Ovary (tissue), 9 donors: ENCODE results near the gene BUD31. TPM values are rescaled to one million over a fixed set of nuclear protein-coding genes. Genes with fewer than 3 reads are reported as not detected.
A peak's percentile ranks its signal among the peaks of the same experiment; 100 is the strongest.

Experiments
- DNase-seq, 5 donors: peaks; one replicate each; pipeline ENCODE4 v3.0.0-alpha.2; 2019 to 2020
- H3K27ac ChIP-seq, 2 donors: fragments of 200-600 bp; one replicate each; pipeline versions ENCODE4 v1.5.1 to v1.8.0; 2019 to 2022
- H3K27me3 ChIP-seq: fragments of 200-600 bp; one replicate; pipeline ENCODE4 v1.8.0; 2022
- H3K36me3 ChIP-seq: fragments of 200-600 bp; sonication (generic); one replicate; pipeline ENCODE4 v1.5.1; 2019
- H3K4me1 ChIP-seq: one replicate; pipeline ENCODE4 v1.8.1; 2013; ENCODE audit warnings: mild to moderate bottlenecking, moderate library complexity; ENCODE audit not compliant: insufficient read depth
- H3K4me3 ChIP-seq: fragments of 200-600 bp; sonication (generic); one replicate; pipeline ENCODE4 v1.5.1; 2017
- H3K9me3 ChIP-seq, 2 donors: fragments of 200-600 bp in 1 of 2; sonication (generic) in 1 of 2; one replicate each; pipeline versions ENCODE4 v1.5.1 to v1.8.1; 2013 to 2019; ENCODE audit warnings: mild to moderate bottlenecking in 1 of 2, moderate library complexity in 1 of 2
- EP300 ChIP-seq: sonication (generic); formaldehyde crosslinking; IDR thresholded peaks from one replicate; pipeline ENCODE4 v1.6.1; 2017; ENCODE audit warnings: antibody characterized with exemption
- POLR2A ChIP-seq: fragments of 450-650 bp; IDR thresholded peaks from one replicate; pipeline ENCODE4 v1.6.1; 2017; ENCODE audit warnings: antibody characterized with exemption, mild to moderate bottlenecking, moderate library complexity
- WGBS, 3 donors: extraction: QIAGEN DNeasy Blood & Tissue Kit in 1 of 3; methylation state at CpG; one replicate each; pipeline versions ENCODE4 v1.1.5 to v1.1.7; 2013 to 2017; 5-methylcytosine and 5-hydroxymethylcytosine counted together
- intact Hi-C, 4 donors: fragments of 100-400 bp; cut with DNase I; formaldehyde crosslinking; loops; one replicate each; pipeline versions ENCODE4 v1.11.0 to v1.15.1; 2022 to 2023
- polyA plus RNA-seq, 2 donors: library from polyadenylated mRNA; stranded (reverse); fragments of 200-250 nt in 1 of 2; fragments of 350-450 nt in 1 of 2; fragmentation: Illumina TruSeq in 1 of 2; extraction: RNeasy Lipid Tissue Mini Kit (QIAGEN cat#74804) in 1 of 2; gene quantifications; one replicate each; pipeline ENCODE4 v1.2.3, GENCODE V29; 2013 to 2014
- total RNA-seq, 7 donors: library from RNA; depleted of rRNA in 2 of 7; stranded (reverse); fragments of >200 nt in 2 of 7; fragmentation: NEBNext Ultra II Directional in 3 of 7; extraction: Animal tissue kit (Norgen Biotek cat#: 25700) in 3 of 7; gene quantifications; one replicate each; pipeline versions ENCODE4 v1.1.0 to v1.2.4, GENCODE V29; 2016 to 2023
- TF ChIP-seq, protein P1 (sequence below), 3 donors: fragments of 450-650 bp in 2 of 3; fragments of 200-600 bp in 1 of 3; IDR thresholded peaks; one replicate each; pipeline versions ENCODE4 v1.5.1 to v1.8.0; 2016 to 2022; ENCODE audit warnings: antibody characterized with exemption in 3 of 3, mild to moderate bottlenecking in 1 of 3
- donor health status: DM: no; HTN: no; CAD: no; lungs with moderate emphysema.
- donor health status: DM: no; HTN: no; CAD: no.
- donor health status: Bipolar disorder and iron deficiency.
- donor health status: DM: yes; HTN: yes; CAD: no.
- donor health status: DM: no; HTN: no; CAD: no.
- donor health status: DM: yes; HTN: yes; CAD: no.

Gene BUD31
- total and polyA plus RNA-seq, 9 donors, result 44.4 to 157 (median 65.2) TPM

DNA sequence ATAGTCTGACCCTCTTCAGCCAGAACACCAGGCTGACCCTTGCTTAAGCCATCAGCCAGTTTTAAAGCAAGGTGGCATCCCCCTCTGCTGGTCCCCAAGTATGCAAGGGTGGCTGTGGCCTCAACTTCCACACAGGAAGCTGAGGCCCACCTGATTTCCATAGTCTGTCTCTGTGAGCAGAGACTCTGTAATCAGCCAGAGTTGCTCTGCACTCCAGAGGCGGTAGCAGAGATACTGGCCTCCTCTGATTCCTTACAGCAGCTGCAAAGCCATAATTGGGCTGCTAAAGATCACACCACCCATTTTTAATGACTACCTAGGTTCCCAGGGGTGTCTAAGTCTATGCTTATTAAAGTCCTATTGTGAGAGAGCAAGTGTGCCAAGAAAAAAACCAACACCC is 2.2 kb upstream of the BUD31 start:
- no peaks in the 10 kb centered on the region for H3K27me3 ChIP-seq
- peaks cover 10% of the 10 kb centered on the region for H3K4me1 ChIP-seq
- WGBS, 3 donors, result 63 to 77% (median 64%) methylated on average over 1 of the region's 1 CpG
- H3K27ac ChIP-seq, result no peak overlapping the region
- no peak overlapping the region for H3K4me3 ChIP-seq
- no peaks in the 10 kb centered on the region for H3K36me3 ChIP-seq
- DNase-seq, result no peak
- TF ChIP-seq, protein P1, sequence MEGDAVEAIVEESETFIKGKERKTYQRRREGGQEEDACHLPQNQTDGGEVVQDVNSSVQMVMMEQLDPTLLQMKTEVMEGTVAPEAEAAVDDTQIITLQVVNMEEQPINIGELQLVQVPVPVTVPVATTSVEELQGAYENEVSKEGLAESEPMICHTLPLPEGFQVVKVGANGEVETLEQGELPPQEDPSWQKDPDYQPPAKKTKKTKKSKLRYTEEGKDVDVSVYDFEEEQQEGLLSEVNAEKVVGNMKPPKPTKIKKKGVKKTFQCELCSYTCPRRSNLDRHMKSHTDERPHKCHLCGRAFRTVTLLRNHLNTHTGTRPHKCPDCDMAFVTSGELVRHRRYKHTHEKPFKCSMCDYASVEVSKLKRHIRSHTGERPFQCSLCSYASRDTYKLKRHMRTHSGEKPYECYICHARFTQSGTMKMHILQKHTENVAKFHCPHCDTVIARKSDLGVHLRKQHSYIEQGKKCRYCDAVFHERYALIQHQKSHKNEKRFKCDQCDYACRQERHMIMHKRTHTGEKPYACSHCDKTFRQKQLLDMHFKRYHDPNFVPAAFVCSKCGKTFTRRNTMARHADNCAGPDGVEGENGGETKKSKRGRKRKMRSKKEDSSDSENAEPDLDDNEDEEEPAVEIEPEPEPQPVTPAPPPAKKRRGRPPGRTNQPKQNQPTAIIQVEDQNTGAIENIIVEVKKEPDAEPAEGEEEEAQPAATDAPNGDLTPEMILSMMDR (IDR thresholded peaks at IDR 0.05), result no peak
- no peak for TF ChIP-seq EP300
- TF ChIP-seq POLR2A, result no peak
- intact Hi-C loops, result loop anchor here in 1 of 4 donors (10.0 kb wide), 1 partner anchor 148 kb away; the partner anchor contains the start of genes FAM200A and ZNF655
- no peaks in the 10 kb centered on the region for H3K9me3 ChIP-seq

DNA sequence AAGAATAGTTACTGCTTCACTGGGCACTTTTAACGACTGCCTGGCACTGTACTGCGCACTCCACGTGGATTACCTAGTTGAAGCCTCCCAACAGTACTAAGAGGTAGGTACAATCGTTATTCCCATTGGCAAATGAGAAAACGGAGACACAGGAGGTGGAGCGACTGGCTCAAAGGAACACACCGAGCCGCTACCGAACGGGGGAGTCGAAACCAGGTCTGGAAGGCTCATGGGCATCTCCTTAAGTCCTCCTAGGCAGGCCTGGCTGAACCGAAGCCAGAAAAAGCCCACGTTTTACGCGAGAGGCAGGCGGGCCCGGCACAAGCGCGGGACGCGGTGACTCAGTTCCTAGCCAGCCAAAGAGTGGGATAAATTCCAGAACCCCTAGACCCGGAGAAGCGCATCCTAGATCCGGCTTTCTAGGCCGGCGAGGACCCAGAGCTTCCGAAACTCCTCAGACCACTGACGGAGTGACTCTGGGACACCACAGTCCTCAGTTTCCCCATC is 844 bp upstream of the BUD31 start:
- H3K27ac ChIP-seq, result peak overlapping the region; percentile 73 to 99
- 0% methylated on average over 28 of the region's 28 CpGs for WGBS, 3 donors
- peak overlapping the region; percentile 100 for H3K4me3 ChIP-seq
- no peaks in the 10 kb centered on the region for H3K9me3 ChIP-seq
- intact Hi-C loops, result loop anchor here in 1 of 4 donors (10.0 kb wide), 1 partner anchor 147 kb away; the partner anchor contains the start of genes FAM200A and ZNF655
- H3K27me3 ChIP-seq, result no peaks in the 10 kb centered on the region
- DNase-seq, result peak; percentile 68 to 78 (median 76)
- H3K36me3 ChIP-seq, result no peaks in the 10 kb centered on the region
- peaks cover 10% of the 10 kb centered on the region for H3K4me1 ChIP-seq
- TF ChIP-seq POLR2A, result no peak
- no peak for TF ChIP-seq EP300
- TF ChIP-seq, protein P1 (IDR thresholded peaks at IDR 0.05), result no peak

DNA sequence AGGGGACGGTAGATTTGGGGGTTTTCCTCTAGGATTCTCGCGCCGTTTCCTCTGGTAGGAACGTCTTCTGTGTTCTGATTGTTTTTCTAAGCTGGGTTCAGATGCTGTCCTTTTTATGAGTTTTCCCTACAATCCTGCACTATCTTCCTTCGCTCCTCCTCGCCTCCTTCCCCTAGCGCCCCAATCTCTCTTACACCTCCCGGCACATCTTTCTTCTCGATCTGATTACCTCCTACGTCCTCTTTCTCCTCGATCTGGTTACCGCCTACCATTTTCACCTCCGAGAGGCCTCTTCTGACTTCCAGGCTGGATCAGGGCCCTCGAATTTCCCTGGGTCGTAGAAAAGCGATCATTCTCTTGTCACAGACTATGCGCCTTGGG is 413 bp downstream of the BUD31 start:
- peak overlapping the region; percentile 100 for H3K4me3 ChIP-seq
- WGBS, 3 donors, result 0 to 1% (median 0%) methylated on average over 18 of the region's 18 CpGs
- H3K4me1 ChIP-seq, result peaks cover 10% of the 10 kb centered on the region
- intact Hi-C loops, result loop anchor here in 1 of 4 donors (10.0 kb wide), 1 partner anchor 146 kb away; the partner anchor contains the start of genes FAM200A and ZNF655
- H3K27ac ChIP-seq, result peak overlapping the region; percentile 73 to 99
- DNase-seq, result no peak
- no peaks in the 10 kb centered on the region for H3K27me3 ChIP-seq
- no peaks in the 10 kb centered on the region for H3K36me3 ChIP-seq
- H3K9me3 ChIP-seq, result no peaks in the 10 kb centered on the region
- TF ChIP-seq EP300, result no peak
- TF ChIP-seq, protein P1 (IDR thresholded peaks at IDR 0.05), result no peak
- TF ChIP-seq POLR2A, result no peak

DNA sequence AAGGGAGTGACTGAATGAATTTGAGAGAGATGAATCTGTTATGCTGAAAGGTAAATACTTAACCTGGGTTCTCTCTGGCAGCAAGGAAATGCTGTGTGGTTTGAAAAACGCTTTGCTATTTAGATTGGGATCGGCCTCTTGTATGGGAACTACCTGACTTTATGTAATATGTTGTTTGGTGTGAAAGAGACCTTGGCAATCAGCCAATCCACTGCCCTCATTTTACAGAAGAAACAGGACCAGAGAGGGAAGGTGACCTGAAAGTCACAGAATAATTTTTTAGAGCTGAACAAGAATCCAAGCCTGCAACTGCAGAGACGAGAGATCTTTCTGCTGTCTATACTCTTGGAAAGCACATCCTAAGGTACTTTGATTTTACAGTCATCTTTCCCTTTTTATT is 1.0 kb downstream of the BUD31 start:
- H3K27me3 ChIP-seq, result no peaks in the 10 kb centered on the region
- intact Hi-C loops, result loop anchor here in 1 of 4 donors (10.0 kb wide), 1 partner anchor 145 kb away; the partner anchor contains the start of genes FAM200A and ZNF655
- no peak overlapping the region for H3K27ac ChIP-seq
- TF ChIP-seq, protein P1 (IDR thresholded peaks at IDR 0.05), result no peak
- TF ChIP-seq EP300 (no peak), POLR2A (no peak)
- H3K4me3 ChIP-seq, result peak overlapping the region; percentile 100
- no peak for DNase-seq
- peaks cover 8% of the 10 kb centered on the region for H3K4me1 ChIP-seq
- WGBS, 3 donors, result 23 to 37% (median 28%) methylated on average over 3 of the region's 3 CpGs
- no peaks in the 10 kb centered on the region for H3K36me3 ChIP-seq
- H3K9me3 ChIP-seq, result no peaks in the 10 kb centered on the region
